HepG2 (cell line): ENCODE measurements around the gene MORN1. TPM values are rescaled to one million over a fixed set of nuclear protein-coding genes. Genes with fewer than 3 reads are reported as not detected.

Experiments used
- ATAC-seq: fragments of 200-7000 bp; cut with Tn5 transposase; 3 replicates; pipeline ENCODE4 v1.9.1; 2020; ENCODE audit warnings: mild to moderate bottlenecking, moderate library complexity
- BruUV-seq: library from RNA; stranded (reverse); fragments of 400-500 nt; replicated peaks from 2 replicates; lab custom pipeline; 2021; lab: Mats Ljungman, UMichigan
- CTCF ChIA-PET: fragments of 300-600 bp; formaldehyde crosslinking; extraction: SDS; loops from one replicate; lab custom pipeline; 2021; ENCODE audit warnings: low total read pairs, inconsistent platforms, low intra/inter-chr PET ratio; lab: Yijun Ruan, JAX
- POLR2A ChIA-PET: fragments of 350-600 bp; sonication (Branson Sonifier 250); formaldehyde crosslinking; loops from one replicate; lab custom pipeline; 2020; ENCODE audit warnings: antibody characterized with exemption, inconsistent platforms; lab: Yijun Ruan, JAX
- DNase-seq: peaks from one replicate; pipeline ENCODE4 v3.0.0-alpha.2; 2015; ENCODE audit warnings: low spot score
- FAIRE-seq: peaks from 3 replicates; lab custom pipeline; 2011; peaks lifted over from hg19 to GRCh38; lab: Jason Lieb, UNC
- H2AFZ ChIP-seq: one replicate; pipeline ENCODE4 v1.6.1; 2011; ENCODE audit warnings: low read length, inconsistent platforms
- H3K27ac ChIP-seq: fragments of 300-600 bp; 3 replicates; pipeline ENCODE4 v1.8.0; 2011; ENCODE audit warnings: mixed run types, mild to moderate bottlenecking, mixed read lengths, low read length, inconsistent platforms; ENCODE audit not compliant: insufficient read depth; ENCODE audit errors: extremely low read length
- H3K27me3 ChIP-seq, 2 experiments: fragments of 200-600 bp in 1 of 2; 2 replicates in 1 of 2; 3 replicates in 1 of 2; pipeline versions ENCODE4 v1.6.0 to v1.8.0; 2011; ENCODE audit warnings: low read length in 2 of 2, mild to moderate bottlenecking in 2 of 2, moderate library complexity in 2 of 2, inconsistent platforms in 1 of 2; ENCODE audit not compliant: insufficient read depth in 2 of 2, control insufficient read depth in 1 of 2
- H3K36me3 ChIP-seq, 2 experiments: fragments of 200-600 bp in 1 of 2; replicated peaks in 1 of 2; 2 replicates in 1 of 2; 3 replicates in 1 of 2; pipeline versions ENCODE4 v1.5.1 to v1.8.0; 2011; ENCODE audit warnings: low read length in 2 of 2, inconsistent platforms in 1 of 2; ENCODE audit not compliant: insufficient read depth in 2 of 2, control insufficient read depth in 1 of 2
- H3K4me1 ChIP-seq: 2 replicates; pipeline ENCODE4 v1.5.1; 2012; ENCODE audit warnings: low read length, inconsistent platforms; ENCODE audit not compliant: insufficient read depth
- H3K4me2 ChIP-seq: 2 replicates; pipeline ENCODE4 v1.6.0; 2011; ENCODE audit warnings: low read depth, low read length, inconsistent platforms
- H3K4me3 ChIP-seq, 3 experiments: fragments of 200-600 bp in 1 of 3; sonication (generic), shearing (Covaris generic) in 1 of 3; replicated peaks in 1 of 3; 2 replicates each; pipeline ENCODE4 v1.5.1; 2011 to 2016; ENCODE audit warnings: low read length in 3 of 3, inconsistent platforms in 2 of 3, low read depth in 2 of 3, mild to moderate bottlenecking in 2 of 3, control low read depth in 1 of 3, mixed read lengths in 1 of 3; ENCODE audit not compliant: insufficient read depth in 1 of 3
- H3K79me2 ChIP-seq: one replicate; pipeline ENCODE4 v1.6.1; 2011; ENCODE audit warnings: low read length, inconsistent platforms; ENCODE audit not compliant: insufficient read depth
- H3K9ac ChIP-seq: 2 replicates; pipeline ENCODE4 v1.6.0; 2011; ENCODE audit warnings: mild to moderate bottlenecking, low read depth, low read length, inconsistent platforms; ENCODE audit not compliant: insufficient read depth
- H3K9me3 ChIP-seq: 2 replicates; pipeline ENCODE4 v1.5.1; 2012; ENCODE audit warnings: mild to moderate bottlenecking, low read length
- H4K20me1 ChIP-seq: 2 replicates; pipeline ENCODE4 v1.6.0; 2011; ENCODE audit warnings: inconsistent platforms, mild to moderate bottlenecking, low read length, moderate library complexity; ENCODE audit not compliant: insufficient read depth
- BCL3 ChIP-seq: sonication (generic); formaldehyde crosslinking; IDR thresholded peaks from 2 replicates; pipeline ENCODE4 v1.5.1; 2020; ENCODE audit warnings: mild to moderate bottlenecking, missing genetic modification reagents, moderate library complexity
- CENPBD1 ChIP-seq: sonication (generic); formaldehyde crosslinking; IDR thresholded peaks from 2 replicates; pipeline ENCODE4 v1.8.0; 2022; ENCODE audit warnings: missing genetic modification reagents, low read depth, mild to moderate bottlenecking, borderline replicate concordance
- HNRNPL ChIP-seq: fragments of 200-400 bp; formaldehyde crosslinking; IDR thresholded peaks from 2 replicates; pipeline ENCODE4 v1.6.1; 2017; ENCODE audit warnings: mild to moderate bottlenecking, low read depth, low read length
- HNRNPUL1 ChIP-seq: fragments of 200-400 bp; formaldehyde crosslinking; IDR thresholded peaks from 2 replicates; pipeline ENCODE4 v1.6.1; 2017; ENCODE audit warnings: low read depth, mild to moderate bottlenecking, low read length, moderate library complexity
- MTERF4 ChIP-seq: sonication (generic); formaldehyde crosslinking; IDR thresholded peaks from 2 replicates; pipeline ENCODE4 v1.8.0; 2023; ENCODE audit warnings: mild to moderate bottlenecking, missing genetic modification reagents
- NFKB2 ChIP-seq: sonication (generic); formaldehyde crosslinking; IDR thresholded peaks from 2 replicates; pipeline ENCODE4 v1.4.0; 2020; ENCODE audit warnings: missing genetic modification reagents, borderline replicate concordance
- RAD21 ChIP-seq: fragments of 450-650 bp; formaldehyde crosslinking; IDR thresholded peaks from 2 replicates; pipeline ENCODE4 v1.5.0; 2020; ENCODE audit warnings: mild to moderate bottlenecking
- SUZ12 ChIP-seq: fragments of 150-350 bp; IDR thresholded peaks from 2 replicates; pipeline ENCODE4 v1.6.1; 2014; ENCODE audit warnings: low read depth, low read length
- TBP ChIP-seq: sonication (generic); formaldehyde crosslinking; IDR thresholded peaks from 2 replicates; pipeline ENCODE4 v1.5.0; 2020; ENCODE audit warnings: missing genetic modification reagents
- ZBTB3 ChIP-seq: sonication (generic); formaldehyde crosslinking; IDR thresholded peaks from 2 replicates; pipeline ENCODE4 v1.4.0; 2020; ENCODE audit warnings: low read depth, mild to moderate bottlenecking, moderate library complexity, missing genetic modification reagents, borderline replicate concordance
- ZBTB33 ChIP-seq: sonication (generic); formaldehyde crosslinking; IDR thresholded peaks from 2 replicates; pipeline ENCODE4 v1.4.0; 2020; ENCODE audit warnings: missing genetic modification reagents
- ZNF17 ChIP-seq: sonication (generic); formaldehyde crosslinking; IDR thresholded peaks from 2 replicates; pipeline ENCODE4 v1.5.0; 2020; ENCODE audit warnings: mild to moderate bottlenecking, missing genetic modification reagents
- ZNF326 ChIP-seq: sonication (generic); formaldehyde crosslinking; IDR thresholded peaks from 2 replicates; pipeline ENCODE4 v1.4.0; 2020; ENCODE audit warnings: missing genetic modification reagents, borderline replicate concordance
- ZNF772 ChIP-seq: sonication (generic); formaldehyde crosslinking; IDR thresholded peaks from 2 replicates; pipeline ENCODE4 v1.5.0; 2020; ENCODE audit warnings: mild to moderate bottlenecking, missing genetic modification reagents
- ZNF773 ChIP-seq: sonication (generic); formaldehyde crosslinking; IDR thresholded peaks from 2 replicates; pipeline ENCODE4 v1.4.0; 2020; ENCODE audit warnings: missing genetic modification reagents, borderline replicate concordance
- WGBS: methylation state at CpG from one replicate; pipeline ENCODE4 v1.1.6; 2017; ENCODE audit warnings: low lambda C conversion rate; 5-methylcytosine and 5-hydroxymethylcytosine counted together
- in situ Hi-C: cut with HindIII; loops from 2 replicates; pipeline ENCODE4 v1.10.0; 2017; ENCODE audit warnings: low pct_unique_long_range_greater_than_20kb; ENCODE audit not compliant: extremely low pct_ligation_motif_present
- intact Hi-C: fragments of 100-400 bp; cut with micrococcal nuclease; formaldehyde crosslinking; loops from one replicate; pipeline ENCODE4 v1.10.0; 2022; ENCODE audit not compliant: unreplicated experiment
- polyA plus RNA-seq, 8 experiments: library from polyadenylated mRNA; depleted of rRNA in 3 of 8; stranded (reverse) in 7 of 8; unstranded in 1 of 8; fragments of >200 nt; fragmentation: Illumina TruSeq in 4 of 8; extraction: Trizol in 4 of 8; gene quantifications; 2 replicates each; pipeline versions ENCODE4 v1.2.1 to v1.2.3, GENCODE V29; 2011 to 2016; ENCODE audit warnings: low read depth in 4 of 8, missing spikeins in 1 of 8, mixed read lengths in 1 of 8; ENCODE audit not compliant: insufficient read depth in 1 of 8
- total RNA-seq, 5 experiments: library from RNA; depleted of rRNA; stranded (reverse); fragments of >200 nt; fragmentation: Illumina TruSeq; extraction: Trizol; gene quantifications; 2 replicates each; pipeline ENCODE4 v1.2.3, GENCODE V29; 2016; ENCODE audit warnings: low read depth in 1 of 5

The MORN1 gene
- total and polyA plus RNA-seq, 2 of the 13 experiments (the other 11 are each of a cell fraction or from before 2014, with no cell fraction given), result 3.1 to 6.5 TPM

GRCh38 chr1:2290171-2290578 lies 101.2 kb downstream of the MORN1 start:
- BruUV-seq, result no TSS peak
- Histone ChIP-seq H3K9me3 (no peaks in the 10 kb centered on the region), H4K20me1 (peaks cover 28% of the 10 kb centered on the region; the same call in 1 of the 2 replicates), H3K4me1 (peaks cover under 1% of the 10 kb centered on the region; the same call in 1 of the 2 replicates), H3K27me3 (no peaks in the 10 kb centered on the region), H3K79me2 (peaks cover 68% of the 10 kb centered on the region), H3K27ac (no peak overlapping the region), H3K4me2 (no peak overlapping the region), H3K9ac (no peak overlapping the region), H3K4me3 (no peak overlapping the region), H2AFZ (no peak overlapping the region), H3K36me3 (peaks cover 2 to 10% of the 10 kb centered on the region in 2 experiments; a peak in 1 of 5 replicates)
- DNase-seq (no peak), ATAC-seq (no peak), FAIRE-seq (no peak)
- CTCF ChIA-PET, result no interaction called here
- in situ Hi-C loops (no loop called here), intact Hi-C loops (no loop called here)
- POLR2A ChIA-PET, result no interaction called here
- 85% methylated on average over 2 of the region's 7 CpGs for WGBS
- TF ChIP-seq ZBTB33 (CRISPR knock-in tag) (no peak), ZNF326 (no peak), HNRNPUL1 (no peak), ZNF773 (CRISPR knock-in tag) (no peak), SUZ12 (no peak), NFKB2 (CRISPR knock-in tag) (no peak), MTERF4 (CRISPR knock-in tag) (no peak), ZNF17 (CRISPR knock-in tag) (no peak), RAD21 (CRISPR knock-in tag) (no peak), ZBTB3 (CRISPR knock-in tag) (no peak), CENPBD1 (no peak), TBP (CRISPR knock-in tag) (no peak), ZNF772 (CRISPR knock-in tag) (no peak), BCL3 (CRISPR knock-in tag) (no peak), HNRNPL (no peak)
